Choroid plexus epithelial cell (primary cell): ENCODE data around the gene LPP.

Source experiments
- DNase-seq: peaks from one replicate; pipeline ENCODE4 v3.0.0-alpha.2; 2010; ENCODE audit warnings: low read depth
- H3K4me3 ChIP-seq: 2 replicates; pipeline ENCODE4 v1.5.1; 2011; ENCODE audit warnings: low read depth, mild to moderate bottlenecking, control low read depth, low read length, moderate library complexity
- CTCF ChIP-seq: conservative IDR thresholded peaks from 2 replicates; pipeline ENCODE4 v1.5.1; 2011; ENCODE audit warnings: low read depth, mild to moderate bottlenecking, control low read depth, inconsistent platforms, low read length, moderate library complexity

Gene LPP

GRCh38 chr3:188299708-188300107 is 145.8 kb downstream of the LPP start:
- DNase-seq: no peak
- no peak overlapping the region for H3K4me3 ChIP-seq
- no peak for TF ChIP-seq CTCF

GRCh38 chr3:188301147-188301546 is 147.2 kb downstream of the LPP start:
- no peak overlapping the region for H3K4me3 ChIP-seq
- DNase-seq: no peak
- no peak for TF ChIP-seq CTCF

GRCh38 chr3:188303286-188303799 is 149.4 kb downstream of the LPP start:
- TF ChIP-seq CTCF: no peak
- no peak for DNase-seq
- no peak overlapping the region for H3K4me3 ChIP-seq

- DNase-seq: no peak
- no peak overlapping the region for H3K4me3 ChIP-seq
- TF ChIP-seq CTCF: no peak
Observed at GRCh38 chr3:188303823-188304222, 149.9 kb downstream of the LPP start.

GRCh38 chr3:188304501-188304900 is 150.5 kb downstream of the LPP start:
- H3K4me3 ChIP-seq: no peak overlapping the region
- no peak for TF ChIP-seq CTCF
- DNase-seq: no peak

- no peak for DNase-seq
- no peak overlapping the region for H3K4me3 ChIP-seq
- no peak for TF ChIP-seq CTCF
Observed at GRCh38 chr3:188305220-188305619, 151.3 kb downstream of the LPP start.

- H3K4me3 ChIP-seq: no peak overlapping the region
- no peak for TF ChIP-seq CTCF
- DNase-seq: no peak
Observed at GRCh38 chr3:188306435-188307005, 152.6 kb downstream of the LPP start.
